A673 (cell line): ENCODE results near the gene SH3RF3. TPM values are rescaled to one million over a fixed set of nuclear protein-coding genes. Genes with fewer than 3 reads are reported as not detected.

Experiments used
- BruUV-seq: library from RNA; stranded (reverse); fragments of 400-500 nt; replicated peaks from 2 replicates; lab custom pipeline; 2021; lab: Mats Ljungman, UMichigan
- CTCF ChIA-PET: fragments of 300-600 bp; sonication (Branson Sonifier 250); formaldehyde crosslinking; loops from one replicate; lab custom pipeline; 2022; ENCODE audit warnings: antibody characterized with exemption; lab: Charles Lee
- POLR2A ChIA-PET: fragments of 300-600 bp; sonication (Branson Sonifier 250); formaldehyde crosslinking; loops from one replicate; lab custom pipeline; 2022; ENCODE audit warnings: antibody characterized with exemption; ENCODE audit not compliant: low non-redundant PET; lab: Charles Lee
- DNase-seq: peaks from one replicate; pipeline ENCODE4 v3.0.0-alpha.2; 2015; ENCODE audit warnings: low spot score
- H3K27ac ChIP-seq: fragments of 200-600 bp; sonication (generic); 2 replicates; pipeline ENCODE4 v1.5.1; 2016; ENCODE audit warnings: mixed run types, low read depth, mild to moderate bottlenecking, mixed read lengths, antibody characterized with exemption, low read length; ENCODE audit not compliant: poor library complexity, severe bottlenecking
- H3K27me3 ChIP-seq: fragments of 200-600 bp; sonication (generic); replicated peaks from 2 replicates; pipeline ENCODE4 v1.6.1; 2017; ENCODE audit warnings: mixed run types, low read depth, mild to moderate bottlenecking, mixed read lengths, antibody characterized with exemption, low read length; ENCODE audit not compliant: insufficient read depth, poor library complexity
- H3K36me3 ChIP-seq: fragments of 200-600 bp; sonication (generic); 2 replicates; pipeline ENCODE4 v1.6.1; 2016; ENCODE audit warnings: mixed run types, mild to moderate bottlenecking, mixed read lengths, antibody characterized with exemption, low read length; ENCODE audit not compliant: insufficient read depth, poor library complexity, severe bottlenecking
- H3K4me1 ChIP-seq: fragments of 200-600 bp; sonication (generic); 2 replicates; pipeline ENCODE4 v1.6.1; 2017; ENCODE audit warnings: mixed run types, mild to moderate bottlenecking, mixed read lengths, antibody characterized with exemption, low read length; ENCODE audit not compliant: insufficient read depth, poor library complexity, severe bottlenecking
- H3K4me3 ChIP-seq: fragments of 200-600 bp; sonication (generic); 2 replicates; pipeline ENCODE4 v1.5.1; 2016; ENCODE audit warnings: low read depth, mixed run types, mild to moderate bottlenecking, mixed read lengths, low read length; ENCODE audit not compliant: poor library complexity, severe bottlenecking
- H3K9me3 ChIP-seq: fragments of 200-600 bp; sonication (generic); 2 replicates; pipeline ENCODE4 v1.6.1; 2016; ENCODE audit warnings: mixed run types, low read depth, mild to moderate bottlenecking, mixed read lengths, antibody characterized with exemption, low read length; ENCODE audit not compliant: poor library complexity, severe bottlenecking
- EZH2 ChIP-seq: fragments of 200-600 bp; sonication (generic); IDR thresholded peaks from 2 replicates; pipeline ENCODE4 v1.6.1; 2017; ENCODE audit warnings: borderline replicate concordance, low read depth, mild to moderate bottlenecking, mixed read lengths, antibody characterized with exemption, low read length; ENCODE audit not compliant: poor library complexity, severe bottlenecking
- intact Hi-C: fragments of 100-400 bp; cut with micrococcal nuclease; formaldehyde crosslinking; loops from one replicate; pipeline ENCODE4 v1.10.0; 2022; ENCODE audit not compliant: unreplicated experiment
- total RNA-seq: library from RNA; stranded (reverse); gene quantifications from 2 replicates; pipeline ENCODE4 v1.2.3, GENCODE V29; 2021
- TF ChIP-seq, protein P1 (sequence below): fragments of 300-800, 200-600 bp; sonication (generic); conservative IDR thresholded peaks from 2 replicates; pipeline ENCODE4 v1.5.1; 2017; ENCODE audit warnings: low read depth, mild to moderate bottlenecking, antibody characterized with exemption, low read length, moderate library complexity, mixed read lengths

SH3RF3 gene
- total RNA-seq, 1 experiment from 2014 or later = 0.15 TPM

DNA sequence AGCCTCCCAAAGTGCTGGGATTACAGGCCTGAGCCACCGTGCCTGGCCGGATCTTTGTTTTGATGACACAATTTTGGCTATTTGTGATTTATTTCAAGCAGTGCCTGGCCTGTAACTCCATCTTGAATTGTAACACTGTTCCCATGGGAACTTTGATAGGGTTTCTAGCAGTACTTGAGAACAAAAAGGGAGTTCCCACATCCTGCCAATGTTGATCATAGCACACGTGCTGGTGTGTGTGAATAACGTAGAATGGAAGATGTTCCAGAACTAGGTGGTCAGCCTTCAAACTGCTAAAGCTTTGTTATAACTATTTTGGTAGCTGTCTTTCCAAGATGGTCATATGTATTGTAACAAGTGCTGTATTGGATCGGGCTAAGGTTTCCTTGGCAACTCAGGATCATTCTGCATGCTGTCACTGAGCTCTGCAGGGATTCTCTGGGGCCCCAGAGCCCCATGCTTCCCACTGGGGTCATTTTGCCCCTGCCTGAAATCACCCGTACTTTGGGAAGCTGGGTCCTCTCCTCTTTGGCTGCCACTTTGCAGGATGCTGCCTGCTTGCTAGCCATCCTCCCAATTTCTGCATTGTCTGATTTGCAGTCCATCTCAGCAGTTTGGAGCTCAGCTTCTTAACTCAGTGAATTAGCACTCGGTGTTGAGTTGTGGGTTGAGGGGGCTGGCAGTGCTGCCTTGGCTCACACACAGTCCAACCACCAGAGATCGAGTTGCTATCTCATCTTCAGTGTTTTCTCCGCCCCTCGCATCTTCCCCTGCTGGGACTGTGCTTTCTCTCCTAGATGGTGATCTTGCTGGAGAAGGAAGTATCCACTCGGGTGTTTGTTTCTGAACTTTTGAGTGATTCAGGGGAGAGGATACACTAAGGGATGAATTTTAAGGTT is 26.8 kb downstream of the SH3RF3 start:
- BruUV-seq = no TSS peak
- CTCF ChIA-PET = no interaction called here

DNA sequence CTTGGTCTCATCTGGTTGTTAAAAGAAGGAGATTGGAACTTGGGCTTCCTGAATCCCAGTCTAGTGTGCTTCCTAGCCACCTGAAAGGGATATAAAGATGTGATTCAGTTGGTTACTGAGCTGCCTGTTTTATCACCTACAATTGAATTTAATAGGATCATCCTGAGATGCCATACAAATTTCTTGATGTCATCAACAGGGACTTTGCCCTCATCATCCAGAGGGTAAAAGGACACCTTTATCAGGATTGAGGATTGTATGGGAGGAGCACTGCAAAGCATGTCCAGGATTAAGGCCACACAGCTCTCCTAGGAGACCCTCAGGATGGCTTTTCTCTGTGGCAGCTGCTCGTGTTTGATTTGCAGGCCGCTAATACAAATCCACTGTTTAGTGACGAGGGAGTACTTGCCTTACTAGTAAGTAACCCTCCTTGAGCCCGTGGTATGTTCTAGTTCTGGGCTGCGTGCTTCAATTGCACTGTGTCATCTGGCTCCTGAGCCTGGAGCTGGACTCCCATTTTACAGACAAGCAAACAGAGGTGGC is 28.6 kb downstream of the SH3RF3 start:
- intact Hi-C loops = no loop called here
- H3K27me3 ChIP-seq = no peaks in the 10 kb centered on the region

More for the DNA sequence above, 26.8 kb downstream of the SH3RF3 start:
- intact Hi-C loops = no loop called here
- H3K36me3 ChIP-seq = no peaks in the 10 kb centered on the region
- POLR2A ChIA-PET = no interaction called here
- H3K27ac ChIP-seq = no peak overlapping the region
- no peaks in the 10 kb centered on the region for H3K4me1 ChIP-seq
- DNase-seq = no peak
- H3K9me3 ChIP-seq = no peaks in the 10 kb centered on the region
- H3K27me3 ChIP-seq = peaks cover 5% of the 10 kb centered on the region
- no peak overlapping the region for H3K4me3 ChIP-seq
- no peak for TF ChIP-seq EZH2
- TF ChIP-seq, protein P1, sequence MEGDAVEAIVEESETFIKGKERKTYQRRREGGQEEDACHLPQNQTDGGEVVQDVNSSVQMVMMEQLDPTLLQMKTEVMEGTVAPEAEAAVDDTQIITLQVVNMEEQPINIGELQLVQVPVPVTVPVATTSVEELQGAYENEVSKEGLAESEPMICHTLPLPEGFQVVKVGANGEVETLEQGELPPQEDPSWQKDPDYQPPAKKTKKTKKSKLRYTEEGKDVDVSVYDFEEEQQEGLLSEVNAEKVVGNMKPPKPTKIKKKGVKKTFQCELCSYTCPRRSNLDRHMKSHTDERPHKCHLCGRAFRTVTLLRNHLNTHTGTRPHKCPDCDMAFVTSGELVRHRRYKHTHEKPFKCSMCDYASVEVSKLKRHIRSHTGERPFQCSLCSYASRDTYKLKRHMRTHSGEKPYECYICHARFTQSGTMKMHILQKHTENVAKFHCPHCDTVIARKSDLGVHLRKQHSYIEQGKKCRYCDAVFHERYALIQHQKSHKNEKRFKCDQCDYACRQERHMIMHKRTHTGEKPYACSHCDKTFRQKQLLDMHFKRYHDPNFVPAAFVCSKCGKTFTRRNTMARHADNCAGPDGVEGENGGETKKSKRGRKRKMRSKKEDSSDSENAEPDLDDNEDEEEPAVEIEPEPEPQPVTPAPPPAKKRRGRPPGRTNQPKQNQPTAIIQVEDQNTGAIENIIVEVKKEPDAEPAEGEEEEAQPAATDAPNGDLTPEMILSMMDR = no peak

DNA sequence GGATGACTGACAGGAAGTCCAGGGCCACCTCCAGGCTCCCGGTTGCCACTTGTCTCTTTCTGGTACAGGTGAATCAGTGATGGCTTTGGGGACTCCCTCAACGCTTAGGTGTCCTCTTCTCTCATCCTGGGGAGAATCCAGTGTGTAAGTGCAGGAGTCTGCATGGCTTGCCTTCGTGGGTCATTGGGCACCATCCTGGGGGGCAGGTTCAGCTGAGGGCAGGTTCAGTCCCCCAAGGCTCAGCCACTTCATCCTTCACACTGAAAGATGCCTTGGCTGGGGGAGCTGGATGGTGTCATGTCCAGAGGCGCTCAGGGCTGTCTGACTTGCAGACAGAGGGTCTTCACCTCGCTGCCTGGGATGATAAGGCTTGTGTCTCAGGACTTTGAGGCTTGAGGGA is 29.2 kb downstream of the SH3RF3 start:
- DNase-seq = no peak
- ChIA-PET POLR2A (no interaction called here), CTCF (no interaction called here)
- Histone ChIP-seq H3K4me3 (no peak overlapping the region), H3K36me3 (no peaks in the 10 kb centered on the region), H3K27ac (no peak overlapping the region), H3K9me3 (no peaks in the 10 kb centered on the region), H3K27me3 (no peaks in the 10 kb centered on the region), H3K4me1 (no peaks in the 10 kb centered on the region)
- TF ChIP-seq, protein P1 = no peak
- TF ChIP-seq EZH2 = no peak
- no TSS peak for BruUV-seq
- intact Hi-C loops = no loop called here

More for the DNA sequence above, 28.6 kb downstream of the SH3RF3 start:
- BruUV-seq = no TSS peak
- TF ChIP-seq, protein P1 = no peak
- no peak for TF ChIP-seq EZH2
- CTCF ChIA-PET = no interaction called here
- Histone ChIP-seq H3K4me3 (no peak overlapping the region), H3K36me3 (no peaks in the 10 kb centered on the region), H3K4me1 (no peaks in the 10 kb centered on the region), H3K27ac (no peak overlapping the region), H3K9me3 (no peaks in the 10 kb centered on the region)
- POLR2A ChIA-PET = no interaction called here
- DNase-seq = no peak
